Heart left ventricle (tissue), 13 donors: Measurements from ENCODE around the gene CKM.

Experiments used
- CTCF ChIP-seq, 12 donors: fragments of 200-600 bp; sonication (generic) in 4 of 12; IDR thresholded peaks; one replicate each; pipeline versions ENCODE4 v1.5.0 to v1.8.0; 2018 to 2022; ENCODE audit warnings: antibody characterized with exemption in 12 of 12, mild to moderate bottlenecking in 5 of 12
- POLR2A ChIP-seq, 2 donors: fragments of 450-650 bp; IDR thresholded peaks; one replicate each; pipeline ENCODE4 v1.6.1; 2017; ENCODE audit warnings: antibody characterized with exemption in 2 of 2, mild to moderate bottlenecking in 2 of 2, moderate library complexity in 2 of 2
- donor health status: ischemic (EF 13 %, LVEDD 7.1; RV severe dilation, severe dysfunction).
- donor health status: DM: no; HTN: yes; CAD: no.
- donor health status: DM: no; HTN: no; CAD: no.
- donor health status: ischemic (EF 25% LVEDD 6.9; RV normal size, moderate dysfunction).
- donor health status: ischemic (EF 25% LVEDD 5.7; RV mildly dilated, moderate dysfunction).
- donor health status: ischemic (EF 35%, LVEDD 5.7; RV mildly dilated, moderate dysfunction).
- donor health status: nonischemic (EF 11% LVEDD 7.7; RV severe dilation, severe dysfunction).
- donor health status: DM: yes; HTN: yes; CAD: no.
- donor health status: PGD.
- donor health status: ischemic (EF 29% LVEDD 5.4; RV normal size, mild dysfunction).
- donor health status: nonischemic (EF 23%, LVEDD 6.1; RV moderate dilation, normal function).

GRCh38 chr19:45296355-45296754, 26.3 kb downstream of the CKM start:
- TF ChIP-seq CTCF (IDR thresholded peaks at IDR 0.05) (no peak), POLR2A (IDR thresholded peaks at IDR 0.05) (no peak)
